BLaER1 (cell line): ENCODE measurements around the gene NPHS1.

Source experiments
- H3K27ac ChIP-seq: shearing (Covaris generic); formaldehyde crosslinking; 2 replicates; pipeline ENCODE4 v1.8.1; 2022
- H3K27me3 ChIP-seq: shearing (Covaris generic); formaldehyde crosslinking; 2 replicates; pipeline ENCODE4 v1.8.1; 2022
- H3K36me3 ChIP-seq: shearing (Covaris generic); formaldehyde crosslinking; 2 replicates; pipeline ENCODE4 v1.8.1; 2022
- H3K4me1 ChIP-seq: shearing (Covaris generic); formaldehyde crosslinking; 2 replicates; pipeline ENCODE4 v1.8.1; 2022
- H3K4me2 ChIP-seq: shearing (Covaris generic); formaldehyde crosslinking; 2 replicates; pipeline ENCODE4 v1.8.1; 2022
- H3K4me3 ChIP-seq: shearing (Covaris generic); formaldehyde crosslinking; 2 replicates; pipeline ENCODE4 v1.8.1; 2022
- H3K9ac ChIP-seq: shearing (Covaris generic); formaldehyde crosslinking; 2 replicates; pipeline ENCODE4 v1.8.1; 2022
- H3K9me3 ChIP-seq: shearing (Covaris generic); formaldehyde crosslinking; 2 replicates; pipeline ENCODE4 v1.8.1; 2022
- H4K20me1 ChIP-seq: shearing (Covaris generic); formaldehyde crosslinking; 2 replicates; pipeline ENCODE4 v1.8.1; 2022
- Cebpa-rat ChIP-seq: shearing (Covaris generic); IDR thresholded peaks from 2 replicates; pipeline ENCODE4 v1.8.1; 2022

Gene NPHS1

DNA sequence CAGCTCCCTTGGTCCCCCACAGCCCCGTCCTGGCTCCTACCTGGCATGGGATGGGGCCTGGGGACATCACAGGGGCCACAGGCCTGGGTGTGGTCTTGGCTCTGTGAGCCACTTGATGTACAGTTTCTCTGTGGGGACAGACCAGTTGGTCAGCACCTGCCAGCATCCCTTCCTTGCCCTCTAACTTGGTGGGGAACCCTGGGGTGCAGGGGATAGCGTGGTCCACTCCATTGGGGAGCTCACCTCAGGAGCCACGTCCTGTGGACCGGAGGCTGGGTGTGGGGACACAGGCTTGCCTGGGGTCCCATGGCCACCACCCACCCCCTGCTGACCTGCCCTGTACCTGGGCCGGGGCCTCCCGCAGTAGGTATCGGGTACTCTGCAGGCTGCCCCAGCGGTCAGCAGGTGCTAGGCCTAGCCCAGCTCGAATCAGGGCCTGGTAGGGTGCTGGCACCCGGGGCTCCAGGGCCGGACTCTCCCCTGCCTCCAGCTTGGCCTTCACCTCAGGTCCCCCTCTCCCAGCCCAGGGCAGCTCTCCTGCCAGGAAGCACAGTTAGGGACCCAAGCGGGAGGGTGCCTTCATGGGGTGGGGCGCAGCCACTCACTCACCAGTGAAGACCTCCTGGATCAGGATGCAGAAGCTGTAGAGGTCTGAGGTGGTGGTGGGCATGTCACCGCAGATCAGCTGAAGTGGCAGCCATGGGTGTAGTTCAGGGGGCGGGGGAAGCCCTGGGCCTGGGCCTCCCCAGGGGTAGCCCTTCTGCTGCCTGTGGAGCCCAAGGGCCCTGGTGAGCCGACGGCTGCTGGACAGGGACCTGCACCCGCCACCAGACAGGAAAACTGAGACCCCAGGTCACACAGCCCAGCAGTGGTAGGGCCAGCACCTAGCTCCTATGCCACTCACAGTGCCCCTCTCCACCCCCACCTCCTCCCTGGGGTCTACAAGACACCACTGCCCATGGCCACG, 62.0 kb downstream of the NPHS1 start:
- H3K36me3 ChIP-seq, result peaks cover 38% of the 10 kb centered on the region
- H3K4me2 ChIP-seq, result peak overlapping the region; percentile 76
- peaks cover 9% of the 10 kb centered on the region; the same call in 1 of the 2 replicates for H4K20me1 ChIP-seq

DNA sequence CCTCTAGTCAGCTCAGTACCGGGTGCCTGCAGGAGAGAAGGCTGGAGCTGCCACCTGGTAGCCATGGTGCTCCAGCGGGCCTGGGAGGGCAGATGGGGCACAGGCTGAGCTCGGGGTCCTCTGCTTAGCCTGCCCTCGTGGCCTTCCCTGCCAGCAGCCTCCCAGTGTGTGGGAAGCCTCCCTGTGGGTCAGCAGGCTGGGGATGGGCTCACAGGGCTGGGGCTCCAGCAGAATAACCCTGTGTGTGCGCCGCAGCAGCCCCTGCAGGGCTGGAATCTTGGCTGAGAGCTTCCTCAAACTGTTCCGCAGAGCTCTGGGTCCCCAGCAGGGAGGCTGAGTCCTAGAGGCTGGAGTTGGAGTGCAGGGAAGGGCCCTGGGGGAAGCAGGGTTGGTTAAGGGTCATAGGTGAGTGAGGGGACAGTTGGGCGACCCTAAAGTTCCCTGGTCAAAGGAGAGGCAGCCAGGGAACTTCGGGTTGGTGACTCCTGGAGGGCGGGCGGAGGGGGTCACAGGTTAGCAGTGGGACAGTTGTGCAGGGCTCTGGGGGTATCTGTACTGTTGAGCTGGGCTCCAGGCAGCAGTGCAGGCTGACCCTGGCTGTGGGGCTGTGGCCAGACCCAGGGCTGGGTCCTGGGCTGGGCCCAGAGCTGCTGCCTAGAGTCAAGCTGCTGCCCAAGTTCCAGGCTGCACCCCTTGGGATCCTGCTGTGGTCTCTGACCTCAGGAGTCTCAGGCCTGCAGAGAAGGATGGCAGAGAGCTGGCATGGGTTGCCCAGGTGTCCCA, 62.9 kb downstream of the NPHS1 start:
- H3K27ac ChIP-seq, result peak overlapping the region; percentile 30; the same call in 1 of the 2 replicates
- H3K9me3 ChIP-seq, result no peaks in the 10 kb centered on the region
- no peak overlapping the region for H3K4me2 ChIP-seq

More for the DNA sequence above, 62.0 kb downstream of the NPHS1 start:
- H3K4me3 ChIP-seq, result no peak overlapping the region
- TF ChIP-seq Cebpa-rat, result no peak
- no peaks in the 10 kb centered on the region for H3K27me3 ChIP-seq
- peaks cover 45% of the 10 kb centered on the region for H3K4me1 ChIP-seq
- peak overlapping the region; percentile 35; the same call in 1 of the 2 replicates for H3K27ac ChIP-seq
- no peak overlapping the region for H3K9ac ChIP-seq
- no peaks in the 10 kb centered on the region for H3K9me3 ChIP-seq

DNA sequence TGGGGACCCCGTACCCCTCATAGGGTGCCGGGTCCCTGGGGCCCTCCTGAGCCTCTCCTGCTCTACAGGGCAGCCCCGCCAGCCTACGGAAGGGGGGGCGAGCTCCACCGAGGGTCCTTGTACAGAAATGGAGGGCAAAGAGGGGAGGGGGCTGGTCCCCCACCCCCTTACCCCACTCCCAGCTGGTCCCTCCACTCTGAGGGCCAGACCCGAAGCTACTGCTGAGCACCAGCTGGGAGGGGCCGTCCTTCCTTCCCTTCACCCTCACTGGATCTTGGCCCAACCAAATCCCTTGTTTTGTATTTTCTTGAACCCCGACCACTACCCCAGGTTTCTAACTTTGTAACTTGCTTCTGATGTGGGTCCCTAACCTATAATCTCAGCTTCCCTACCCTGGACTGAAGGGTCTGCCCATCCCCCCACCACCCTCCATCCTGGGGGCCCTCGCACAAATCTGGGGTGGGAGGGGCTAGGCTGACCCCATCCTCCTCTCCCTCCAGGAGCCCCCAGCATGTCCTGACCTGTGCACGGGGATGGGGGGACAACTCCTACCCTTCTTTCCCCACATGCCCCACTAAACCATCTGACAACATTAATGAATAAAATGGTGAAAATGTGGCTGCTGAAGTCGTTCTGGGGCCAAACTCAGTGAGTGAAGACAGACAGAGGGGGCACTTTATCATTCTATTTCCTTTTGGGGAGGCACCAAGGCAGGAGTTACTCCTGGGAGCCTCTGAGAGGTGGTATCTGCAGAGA, 63.9 kb downstream of the NPHS1 start:
- Histone ChIP-seq H3K9ac (no peak overlapping the region), H3K27ac (peak overlapping the region; percentile 30; the same call in 1 of the 2 replicates), H3K4me3 (no peak overlapping the region), H3K36me3 (peaks cover 50% of the 10 kb centered on the region), H3K4me2 (no peak overlapping the region), H3K4me1 (peaks cover 40% of the 10 kb centered on the region), H3K27me3 (no peaks in the 10 kb centered on the region), H4K20me1 (peaks cover 9% of the 10 kb centered on the region; the same call in 1 of the 2 replicates), H3K9me3 (no peaks in the 10 kb centered on the region)
- TF ChIP-seq Cebpa-rat, result no peak

More for the DNA sequence above, 62.9 kb downstream of the NPHS1 start:
- peaks cover 45% of the 10 kb centered on the region for H3K4me1 ChIP-seq
- peaks cover 9% of the 10 kb centered on the region; the same call in 1 of the 2 replicates for H4K20me1 ChIP-seq
- peaks cover 45% of the 10 kb centered on the region for H3K36me3 ChIP-seq
- TF ChIP-seq Cebpa-rat, result no peak
- H3K4me3 ChIP-seq, result no peak overlapping the region
- no peaks in the 10 kb centered on the region for H3K27me3 ChIP-seq
- no peak overlapping the region; the same call in 1 of the 2 replicates for H3K9ac ChIP-seq

DNA sequence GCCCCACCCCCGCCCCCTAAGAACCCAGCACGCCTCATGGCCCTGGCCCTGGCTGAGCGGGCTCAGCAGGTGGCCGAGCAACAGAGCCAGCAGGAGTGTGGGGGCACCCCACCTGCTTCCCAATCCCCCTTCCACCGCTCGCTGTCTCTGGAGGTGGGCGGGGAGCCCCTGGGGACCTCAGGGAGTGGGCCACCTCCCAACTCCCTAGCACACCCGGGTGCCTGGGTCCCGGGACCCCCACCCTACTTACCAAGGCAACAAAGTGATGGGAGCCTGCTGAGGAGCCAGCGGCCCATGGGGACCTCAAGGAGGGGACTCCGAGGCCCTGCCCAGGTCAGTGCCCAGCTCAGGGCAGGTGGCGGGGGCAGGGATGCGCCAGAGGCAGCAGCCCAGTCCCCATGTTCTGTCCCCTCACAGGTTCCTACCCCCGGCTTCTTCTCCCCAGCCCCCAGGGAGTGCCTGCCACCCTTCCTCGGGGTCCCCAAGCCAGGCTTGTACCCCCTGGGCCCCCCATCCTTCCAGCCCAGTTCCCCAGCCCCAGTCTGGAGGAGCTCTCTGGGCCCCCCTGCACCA, 65.0 kb downstream of the NPHS1 start:
- H3K9me3 ChIP-seq, result no peaks in the 10 kb centered on the region
- H3K4me1 ChIP-seq, result peaks cover 40% of the 10 kb centered on the region
- H3K36me3 ChIP-seq, result peaks cover 61% of the 10 kb centered on the region
- no peak overlapping the region for H3K4me2 ChIP-seq
- TF ChIP-seq Cebpa-rat, result no peak
- peaks cover 9% of the 10 kb centered on the region; the same call in 1 of the 2 replicates for H4K20me1 ChIP-seq
- no peak overlapping the region for H3K4me3 ChIP-seq
- H3K27ac ChIP-seq, result no peak overlapping the region
- no peak overlapping the region for H3K9ac ChIP-seq
- no peaks in the 10 kb centered on the region for H3K27me3 ChIP-seq

DNA sequence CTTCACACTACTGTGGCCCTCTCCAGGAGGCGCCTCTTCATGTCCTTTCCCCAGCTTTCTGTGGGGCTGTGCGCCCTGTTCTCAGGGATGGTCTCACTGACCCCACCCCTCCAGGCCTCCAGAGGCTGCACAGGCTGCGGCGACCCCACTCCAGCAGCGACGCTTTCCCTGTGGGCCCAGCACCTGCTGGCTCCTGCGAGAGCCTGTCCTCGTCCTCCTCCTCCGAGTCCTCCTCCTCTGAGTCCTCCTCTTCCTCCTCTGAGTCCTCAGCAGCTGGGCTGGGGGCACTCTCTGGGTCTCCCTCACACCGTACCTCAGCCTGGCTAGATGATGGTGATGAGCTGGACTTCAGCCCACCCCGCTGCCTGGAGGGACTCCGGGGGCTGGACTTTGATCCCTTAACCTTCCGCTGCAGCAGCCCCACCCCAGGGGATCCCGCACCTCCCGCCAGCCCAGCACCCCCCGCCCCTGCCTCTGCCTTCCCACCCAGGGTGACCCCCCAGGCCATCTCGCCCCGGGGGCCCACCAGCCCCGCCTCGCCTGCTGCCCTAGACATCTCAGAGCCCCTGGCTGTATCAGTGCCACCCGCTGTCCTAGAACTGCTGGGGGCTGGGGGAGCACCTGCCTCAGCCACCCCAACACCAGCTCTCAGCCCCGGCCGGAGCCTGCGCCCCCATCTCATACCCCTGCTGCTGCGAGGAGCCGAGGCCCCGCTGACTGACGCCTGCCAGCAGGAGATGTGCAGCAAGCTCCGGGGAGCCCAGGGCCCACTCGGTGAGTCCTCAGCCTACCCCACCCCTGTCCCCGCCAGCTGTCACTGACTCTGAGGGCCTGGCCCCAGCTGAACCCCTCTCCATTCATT, 65.8 kb downstream of the NPHS1 start:
- Histone ChIP-seq H4K20me1 (peaks cover 11% of the 10 kb centered on the region; the same call in 1 of the 2 replicates), H3K36me3 (peaks cover 69% of the 10 kb centered on the region), H3K4me2 (no peak overlapping the region), H3K9me3 (no peaks in the 10 kb centered on the region), H3K27me3 (no peaks in the 10 kb centered on the region), H3K4me3 (no peak overlapping the region), H3K9ac (no peak overlapping the region), H3K27ac (0 out of 2 replicates have a peak overlapping the region, but pooled peaks have one; percentile 18), H3K4me1 (peaks cover 39% of the 10 kb centered on the region)
- TF ChIP-seq Cebpa-rat, result no peak

DNA sequence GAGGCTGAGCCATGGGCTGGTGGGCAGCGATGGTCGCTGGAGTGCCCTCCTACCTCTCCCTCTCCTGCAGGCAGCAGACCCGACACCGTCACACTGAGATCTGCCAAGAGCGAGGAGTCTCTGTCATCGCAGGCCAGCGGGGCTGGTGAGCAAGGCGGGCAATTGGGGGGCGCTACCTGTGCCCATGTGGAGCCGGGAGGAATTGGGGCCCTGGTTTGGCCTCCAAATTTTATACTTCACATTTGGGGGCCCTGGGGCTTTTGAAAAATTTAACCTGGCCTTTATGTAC, 67.0 kb downstream of the NPHS1 start:
- H3K27ac ChIP-seq, result no peak overlapping the region
- peaks cover 13% of the 10 kb centered on the region; the same call in 1 of the 2 replicates for H4K20me1 ChIP-seq
- H3K9me3 ChIP-seq, result no peaks in the 10 kb centered on the region
- TF ChIP-seq Cebpa-rat, result no peak
- H3K36me3 ChIP-seq, result peaks cover 79% of the 10 kb centered on the region
- no peaks in the 10 kb centered on the region for H3K27me3 ChIP-seq
- no peak overlapping the region for H3K9ac ChIP-seq
- H3K4me3 ChIP-seq, result no peak overlapping the region
- no peak overlapping the region for H3K4me2 ChIP-seq
- H3K4me1 ChIP-seq, result peaks cover 27% of the 10 kb centered on the region

DNA sequence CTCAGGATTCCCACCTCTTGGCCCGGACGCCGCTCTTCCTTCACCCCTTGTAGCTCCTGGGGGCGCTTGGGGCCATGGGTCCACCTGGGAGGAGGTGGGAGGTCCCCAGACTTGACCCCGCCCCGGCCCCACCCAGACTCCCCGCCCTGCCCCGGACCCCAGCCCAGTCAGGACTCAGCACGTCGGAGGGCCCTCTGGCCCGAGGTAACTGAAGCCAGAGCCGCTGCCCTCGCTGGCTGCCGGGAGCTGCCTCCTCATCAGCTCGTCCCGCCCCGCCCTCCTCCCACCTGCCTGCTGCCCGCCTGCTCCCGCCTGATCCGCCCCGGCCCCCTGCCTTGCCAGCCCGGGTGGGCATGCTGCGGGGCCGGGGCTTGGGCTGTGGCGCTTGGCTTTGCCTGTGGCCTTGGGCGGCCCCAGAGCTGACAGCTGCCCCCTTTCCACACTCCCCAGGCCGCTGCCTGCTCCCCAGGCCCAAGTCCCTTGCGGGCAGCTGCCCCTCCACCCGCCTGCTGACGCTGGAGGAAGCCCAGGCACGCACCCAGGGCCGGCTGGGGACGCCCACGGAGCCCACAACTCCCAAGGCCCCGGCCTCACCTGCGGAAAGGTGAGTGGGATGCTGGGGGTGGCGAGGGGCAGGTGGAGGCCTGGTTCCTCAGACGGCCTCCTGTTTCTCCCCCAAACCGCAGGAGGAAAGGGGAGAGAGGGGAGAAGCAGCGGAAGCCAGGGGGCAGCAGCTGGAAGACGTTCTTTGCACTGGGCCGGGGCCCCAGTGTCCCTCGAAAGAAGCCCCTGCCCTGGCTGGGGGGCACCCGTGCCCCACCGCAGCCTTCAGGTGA, 67.6 kb downstream of the NPHS1 start:
- Histone ChIP-seq H3K4me2 (no peak overlapping the region), H4K20me1 (peaks cover 13% of the 10 kb centered on the region; the same call in 1 of the 2 replicates), H3K4me1 (peaks cover 24% of the 10 kb centered on the region), H3K9ac (no peak overlapping the region), H3K36me3 (peaks cover 85% of the 10 kb centered on the region), H3K27me3 (no peaks in the 10 kb centered on the region), H3K9me3 (no peaks in the 10 kb centered on the region), H3K27ac (no peak overlapping the region), H3K4me3 (no peak overlapping the region)
- no peak for TF ChIP-seq Cebpa-rat
